NOMO-1 treated with DMSO at 0.1 percent for 48 hours (cell line): ENCODE results near the gene CMKLR1.

Experiments
- DNase-seq: peaks from one replicate; lab custom pipeline; 2025; ENCODE audit not compliant: unreplicated experiment; lab: John Stamatoyannopoulos, UW

CMKLR1 gene

DNA sequence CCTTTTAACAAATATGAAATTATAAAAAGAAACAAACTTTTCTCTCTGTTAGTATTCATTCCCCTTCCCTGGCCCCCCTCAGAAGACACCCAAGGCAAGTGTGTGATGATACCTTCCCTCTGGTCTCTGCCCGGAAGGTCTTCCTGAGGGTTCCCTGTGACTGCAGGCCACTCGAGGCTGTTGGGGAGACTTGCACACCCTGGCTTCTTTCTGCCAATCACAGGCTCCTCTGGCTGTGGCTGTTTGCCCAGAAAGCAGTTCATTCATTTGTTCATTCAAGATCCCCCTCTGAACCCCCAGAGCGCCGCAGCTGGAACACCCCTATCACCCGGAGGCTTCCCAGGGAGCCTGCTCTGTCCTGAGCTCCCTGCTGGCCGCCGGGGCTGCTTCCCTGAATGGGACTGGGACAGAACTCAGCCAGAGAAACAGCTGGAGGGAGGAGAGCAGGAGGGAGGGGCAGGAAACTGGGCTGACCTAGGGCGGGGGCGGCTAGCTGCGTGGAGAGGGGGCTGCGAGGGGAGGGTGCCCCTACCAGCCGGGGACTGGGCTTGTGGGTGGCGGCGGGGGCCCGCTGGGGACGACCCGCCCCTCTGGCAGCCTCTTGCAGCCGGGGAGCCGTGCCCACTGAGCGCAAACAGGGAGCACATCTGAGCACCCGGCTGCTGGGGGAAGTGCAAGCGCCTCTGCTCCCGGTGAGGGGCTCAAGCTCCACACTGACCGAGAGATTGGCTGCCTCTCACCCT is at the start of gene CMKLR1:
Gene CMKLR1 (minus strand): TSS at position 397 of the 743 bp plus-strand sequence. CDS start 45,720 bp downstream, outside the sequence.
- DNase-seq = no peak

DNA sequence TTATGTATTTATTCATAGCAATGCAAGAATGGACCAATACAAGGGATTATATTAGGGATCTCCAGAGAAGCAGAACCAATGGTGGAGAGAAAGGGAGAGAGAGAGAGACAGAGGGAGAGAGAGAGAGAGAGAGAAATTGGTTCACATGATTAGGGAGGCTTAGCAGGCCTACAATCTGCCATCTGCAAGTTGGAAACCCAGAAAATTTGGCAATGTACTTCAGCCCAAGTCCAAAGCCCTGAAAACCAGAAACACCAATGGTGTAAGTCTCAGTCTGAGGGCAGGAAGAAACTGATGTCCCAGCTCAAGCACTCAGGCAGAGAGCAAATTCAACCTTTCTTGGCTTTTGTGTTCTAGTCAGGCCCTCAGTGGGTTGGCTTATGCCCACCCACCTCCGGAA is 48.7 kb upstream of the CMKLR1 start:
- DNase-seq = no peak

GRCh38 chr12:108386709-108387360 is 47.7 kb upstream of the CMKLR1 start:
- DNase-seq = no peak

DNA sequence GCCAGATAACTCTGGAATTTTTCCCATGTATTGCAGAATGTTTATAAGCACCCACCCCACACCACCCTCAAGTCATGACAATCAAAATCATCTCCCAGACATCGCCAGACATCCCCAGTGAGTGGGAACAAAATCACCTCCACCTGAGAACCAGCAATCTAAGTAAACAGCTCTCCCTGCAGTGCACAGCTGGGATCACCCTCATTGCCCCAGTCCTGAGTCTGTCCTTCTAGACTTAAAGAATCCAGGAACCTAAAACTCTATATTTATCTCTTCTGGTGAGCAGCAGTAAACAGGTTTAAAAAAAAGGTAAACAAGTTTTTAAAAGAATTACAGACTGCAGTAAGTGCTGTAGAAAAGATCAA is 43.3 kb upstream of the CMKLR1 start:
- no peak for DNase-seq

DNA sequence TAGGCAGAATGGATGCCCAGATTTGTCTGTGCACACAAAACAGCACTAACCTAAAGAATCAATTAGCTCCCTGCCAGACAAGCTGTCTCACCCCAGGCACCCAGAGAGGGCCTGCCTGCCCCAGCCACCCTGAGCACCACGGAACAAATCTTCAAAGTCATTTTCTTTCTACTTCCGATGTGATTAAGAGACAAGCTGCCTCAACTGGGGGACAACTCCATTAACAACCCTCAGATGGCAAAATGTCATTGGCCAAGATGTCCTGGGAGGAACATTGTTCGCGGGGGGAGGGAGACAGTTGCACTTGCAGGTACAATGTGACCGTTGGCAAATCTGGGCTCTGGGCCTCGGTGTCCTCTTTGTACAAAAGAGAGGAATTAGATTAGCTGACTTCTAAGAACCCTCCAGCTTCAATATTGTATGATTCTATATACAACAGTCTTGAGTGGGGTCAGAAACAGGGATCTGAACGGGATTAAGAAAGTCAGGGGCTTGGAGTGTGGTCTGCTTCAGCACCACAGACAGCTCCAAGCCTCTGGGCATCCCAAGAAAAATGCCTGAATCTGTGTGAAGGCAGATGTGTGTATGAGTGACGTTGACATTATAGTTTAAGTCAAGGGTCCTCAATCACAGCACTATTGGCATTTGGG is 42.8 kb upstream of the CMKLR1 start:
- no peak for DNase-seq

- DNase-seq = no peak
Measured at GRCh38 chr12:108380382-108380781, 41.3 kb upstream of the CMKLR1 start.

GRCh38 chr12:108379823-108380222 is 40.7 kb upstream of the CMKLR1 start:
- no peak for DNase-seq

DNA sequence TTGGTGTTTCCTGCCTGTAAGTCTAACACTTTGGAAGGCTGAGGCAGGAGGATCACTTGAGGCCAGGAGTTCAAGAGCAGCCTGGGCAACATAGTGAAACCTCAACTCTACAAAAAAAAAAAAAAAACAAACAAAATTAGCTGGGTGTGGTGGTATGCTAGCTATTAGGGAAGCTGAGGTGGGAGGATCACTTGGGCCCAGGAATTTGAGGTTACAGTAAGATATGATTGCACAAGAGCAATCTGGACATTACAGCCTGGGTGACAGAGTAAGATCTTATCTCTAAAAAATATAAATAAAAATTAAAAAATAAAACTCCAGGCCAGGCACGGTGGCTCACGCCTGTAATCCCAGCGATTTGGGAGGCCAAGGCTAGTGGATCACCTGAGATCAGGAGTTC is 39.8 kb upstream of the CMKLR1 start:
- DNase-seq = no peak

DNA sequence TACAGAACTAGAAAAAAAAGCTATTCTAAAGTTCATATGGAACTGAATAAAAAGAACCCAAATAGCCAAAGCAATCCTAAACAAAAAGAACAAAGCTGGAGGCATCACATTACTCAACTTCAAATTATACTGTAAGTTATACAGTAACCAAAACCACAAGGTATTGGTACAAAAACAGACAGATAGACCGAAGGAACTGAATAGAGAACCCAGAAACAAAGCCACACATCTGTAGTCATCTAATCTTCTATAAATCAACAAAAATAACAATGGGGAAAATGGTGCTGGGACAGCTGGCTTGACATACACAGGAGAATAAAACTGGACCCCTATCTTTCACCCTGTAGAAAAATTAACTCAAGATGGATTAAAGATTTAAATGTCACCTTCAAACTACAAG is 38.1 kb upstream of the CMKLR1 start:
- DNase-seq = no peak

- DNase-seq = no peak
Measured at GRCh38 chr12:108375986-108376663, 37.0 kb upstream of the CMKLR1 start.

DNA sequence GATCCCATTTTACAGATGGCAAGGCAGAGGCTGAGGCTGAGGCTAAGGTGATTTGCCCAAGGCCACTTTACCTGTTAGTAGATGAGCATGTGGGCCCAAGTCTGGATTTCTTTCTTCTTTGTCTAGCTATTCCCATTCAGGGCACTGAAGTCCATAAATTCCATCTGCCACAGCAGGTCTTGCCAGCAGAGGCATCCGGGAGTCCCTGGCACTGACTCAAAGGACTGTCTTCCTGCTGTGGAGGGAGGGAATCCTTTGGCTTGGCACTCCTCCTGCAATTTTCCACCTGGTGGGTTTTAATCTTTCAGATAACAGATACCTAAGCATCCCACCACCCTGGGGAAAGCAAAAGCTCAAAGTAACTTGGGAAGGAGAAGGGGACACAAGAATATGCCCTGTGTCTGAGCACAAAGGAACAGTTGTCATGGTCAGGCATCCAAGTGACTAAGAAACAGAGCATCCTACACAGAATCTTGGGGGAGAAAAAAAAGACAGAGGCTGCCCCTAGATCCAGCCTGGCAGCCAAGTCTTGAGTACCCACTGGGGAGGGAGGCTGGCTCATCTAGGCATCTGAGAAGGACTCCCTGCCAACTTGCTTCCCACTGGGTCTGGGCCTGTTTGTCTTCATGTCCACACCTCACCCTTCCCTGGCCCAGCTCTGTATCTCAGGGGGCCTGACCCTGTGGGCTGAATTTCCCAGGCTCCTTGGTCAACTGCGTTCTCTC is 35.6 kb upstream of the CMKLR1 start:
- DNase-seq = no peak

DNA sequence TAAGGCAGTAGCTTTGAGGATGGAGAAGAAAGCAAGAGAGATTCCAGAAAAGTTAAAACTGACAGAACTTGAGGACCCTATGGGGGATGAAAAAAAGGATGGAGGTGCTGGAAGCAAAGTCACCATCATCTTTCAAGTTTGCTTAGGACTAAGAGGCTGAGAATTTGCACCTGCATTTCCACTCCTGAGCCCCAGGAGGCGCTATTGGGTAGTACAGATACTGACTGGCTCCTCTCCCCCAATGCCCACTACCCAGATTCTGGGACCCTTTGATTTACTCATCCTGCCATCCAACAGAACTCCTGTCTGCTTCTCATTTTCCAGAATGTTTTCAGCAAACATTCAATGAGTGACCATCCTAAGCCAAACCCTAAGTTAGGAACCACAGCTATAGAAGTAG is 34.0 kb upstream of the CMKLR1 start:
- no peak for DNase-seq

DNA sequence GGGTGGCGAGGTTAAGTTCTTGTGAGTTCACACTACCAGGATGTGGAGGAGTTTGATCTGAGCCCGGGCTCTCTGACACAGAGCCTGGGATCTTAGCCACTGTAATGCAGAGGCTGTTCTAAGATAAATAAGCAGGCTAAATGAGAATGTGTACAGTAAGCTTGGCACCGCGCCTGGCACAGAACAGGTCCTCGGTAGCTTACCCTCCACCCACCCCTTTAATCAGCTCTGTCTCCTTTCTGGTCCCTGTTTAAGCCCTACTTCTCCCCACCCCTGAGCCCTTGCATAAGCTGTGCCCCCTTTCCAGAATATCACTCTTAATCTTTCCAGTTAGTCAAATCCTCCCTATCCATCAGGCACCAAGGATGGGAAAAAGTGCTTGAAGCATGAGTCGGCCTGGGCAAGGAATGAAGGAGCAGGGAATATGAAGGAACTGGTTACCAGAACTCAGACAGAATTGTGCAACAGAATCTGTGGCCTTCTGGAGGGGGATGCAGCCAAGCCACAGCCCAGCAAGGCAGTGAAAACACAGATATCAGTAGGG is 32.8 kb upstream of the CMKLR1 start:
- DNase-seq = no peak

DNA sequence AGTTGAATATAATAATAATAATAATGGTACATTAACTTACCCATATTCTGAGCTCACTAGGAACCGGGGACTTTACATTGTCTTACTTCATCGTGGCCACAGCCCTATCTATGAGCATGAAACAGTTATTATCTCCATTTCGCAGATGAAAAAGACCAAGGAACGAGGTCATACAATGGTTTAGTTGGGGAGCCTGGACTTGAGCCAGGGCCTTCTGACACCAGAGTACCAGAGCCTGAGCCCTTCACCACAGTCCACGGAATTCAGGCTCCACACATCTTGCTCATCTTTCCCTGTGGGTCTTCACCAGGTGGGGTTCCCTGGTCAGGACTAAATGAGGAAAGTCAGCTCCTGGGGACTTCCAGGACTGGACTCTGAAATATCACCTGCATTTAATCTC is 31.3 kb upstream of the CMKLR1 start:
- DNase-seq = no peak

DNA sequence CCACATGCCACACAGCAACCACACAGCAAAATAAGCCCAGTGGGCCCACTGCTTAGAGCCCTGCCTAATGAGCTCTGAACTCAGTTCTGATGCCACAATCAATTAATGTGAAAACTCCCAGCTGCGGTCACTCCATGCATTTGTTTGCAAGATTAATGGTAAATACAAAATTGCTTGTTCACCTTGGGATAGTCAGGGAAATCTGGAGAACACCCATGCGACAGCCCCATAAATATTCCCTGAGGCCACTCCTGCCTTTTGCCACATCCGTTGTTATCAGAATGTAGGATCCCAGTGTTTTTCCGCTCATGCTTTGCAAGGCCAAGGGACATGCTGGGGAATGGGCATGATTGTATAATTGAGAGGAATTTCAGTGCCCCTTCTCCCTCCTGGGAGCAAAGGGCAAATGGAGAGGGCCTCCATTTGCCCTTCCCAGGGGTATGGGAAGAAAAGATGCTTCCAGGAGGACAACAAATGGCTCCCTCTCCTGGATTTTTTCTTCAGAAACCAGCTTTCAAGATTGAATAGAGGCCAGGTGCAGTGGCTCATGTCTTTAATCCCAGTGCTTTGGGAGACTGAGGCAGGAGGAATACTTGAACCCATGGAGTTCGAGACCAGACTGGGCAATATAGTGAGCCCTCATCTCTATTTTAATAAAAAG is 30.8 kb upstream of the CMKLR1 start:
- DNase-seq = no peak

- no peak for DNase-seq
Measured at GRCh38 chr12:108368089-108368488, 29.0 kb upstream of the CMKLR1 start.

GRCh38 chr12:108367436-108367835 is 28.3 kb upstream of the CMKLR1 start:
- peak; percentile 86 for DNase-seq

GRCh38 chr12:108365324-108365723 is 26.2 kb upstream of the CMKLR1 start:
- no peak for DNase-seq

DNA sequence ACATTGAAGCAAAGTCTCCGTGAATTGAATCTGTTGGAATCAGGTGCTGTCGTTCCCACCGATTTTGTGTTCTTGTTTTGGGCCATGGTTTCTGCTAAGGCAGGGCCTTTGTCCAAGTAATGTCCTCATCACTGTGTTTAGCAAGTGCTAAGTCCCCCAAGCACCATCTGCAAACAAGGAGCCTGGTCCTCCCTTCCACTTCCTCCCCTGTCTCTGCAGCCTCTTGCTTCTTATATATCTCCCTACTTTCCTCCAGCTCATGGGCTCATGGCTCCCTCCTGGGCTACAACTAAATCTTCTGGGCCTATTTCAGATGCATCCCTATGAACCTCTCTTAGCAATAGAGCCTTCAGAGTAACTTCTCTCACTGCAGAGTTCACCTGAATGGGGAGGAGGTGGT is 25.8 kb upstream of the CMKLR1 start:
- DNase-seq = no peak

GRCh38 chr12:108363565-108363964 is 24.5 kb upstream of the CMKLR1 start:
- DNase-seq = no peak
